ENCODE results near the gene FZD2. TPM values are rescaled to one million over a fixed set of nuclear protein-coding genes. Genes with fewer than 3 reads are reported as not detected.

FZD2 gene
- total and polyA plus RNA-seq, 2 of the 4 experiments (the other 2 are of a cell fraction) = 21.3 to 130 TPM

GRCh38 chr17:44565866-44566443 is 8.7 kb downstream of the FZD2 start:
- Histone ChIP-seq H3K4me3 (ENCODE audit: insufficient read depth, low read depth, low read length) (no peak overlapping the region), H2BK20ac (ENCODE audit: low read depth, low read length) (no peak overlapping the region), H3K79me1 (ENCODE audit: low read depth in 1 of 2, low read length in 2 of 2) (peaks cover 13 to 32% of the 10 kb centered on the region in 2 experiments), H3K9me3 (ENCODE audit: control insufficient read depth, insufficient read depth, low read length) (peaks cover 2% of the 10 kb centered on the region; the same call in 1 of the 2 replicates), H3K14ac (replicated peaks; ENCODE audit: low read depth, low read length) (no peak overlapping the region), H3K4me1 (ENCODE audit: control insufficient read depth, insufficient read depth, low read length) (peaks cover 3% of the 10 kb centered on the region), H2BK120ac (ENCODE audit: low read depth, low read length) (no peak overlapping the region), H3K36me3 (ENCODE audit: control insufficient read depth, insufficient read depth, low read length) (peaks cover 4% of the 10 kb centered on the region; the same call in 1 of the 2 replicates), H4K5ac (ENCODE audit: low read depth, low read length) (no peak overlapping the region), H3K56ac (ENCODE audit: extremely low read depth, insufficient read depth, low read length) (no peak overlapping the region), H4K91ac (ENCODE audit: insufficient read depth, low read depth, low read length) (no peak overlapping the region), H3K4me2 (ENCODE audit: low read depth, low read length) (no peak overlapping the region), H3K9me1 (ENCODE audit: insufficient read depth, low read length) (peaks cover 8% of the 10 kb centered on the region; the same call in 1 of the 2 replicates), H2BK5ac (ENCODE audit: low read depth, low read length, poor library complexity, severe bottlenecking) (no peak overlapping the region), H2AFZ (replicated peaks; ENCODE audit: low read length, poor library complexity) (no peak overlapping the region), H2AK5ac (ENCODE audit: low read depth, low read length) (no peak overlapping the region), H3K27ac (ENCODE audit: insufficient read depth, low read length) (no peak overlapping the region), H3K9ac (ENCODE audit: low read depth, low read length) (no peak overlapping the region), H4K20me1 (ENCODE audit: insufficient read depth, low read length) (peaks cover 18% of the 10 kb centered on the region; the same call in 1 of the 2 replicates), H4K8ac (ENCODE audit: low read depth in 2 of 2, low read length in 2 of 2) (no peak overlapping the region), H3K18ac (ENCODE audit: low read depth, low read length) (no peak overlapping the region), H2AK9ac (replicated peaks; ENCODE audit: low read depth, low read length, poor library complexity) (peak overlapping the region; percentile 39), H3K23ac (ENCODE audit: low read depth, low read length) (no peak overlapping the region), H2BK15ac (ENCODE audit: low read depth, low read length) (no peak overlapping the region), H3K4ac (ENCODE audit: low read depth, low read length) (no peak overlapping the region), H3K27me3 (ENCODE audit: control insufficient read depth, insufficient read depth, low read length) (no peaks in the 10 kb centered on the region)
- BruUV-seq (replicated peaks) = no TSS peak
- ChIA-PET POLR2A (ENCODE audit: unreplicated experiment) (no interaction called here), CTCF (interaction anchor here (0.6 kb wide), 1 partner anchor 380 kb away, joined by 3 read pairs; no protein-coding TSS in a partner anchor)
- DNase-seq (no peak), ATAC-seq (ENCODE audit: low read depth) (peak; percentile 55; the same call in 1 of the 2 replicates)
- intact Hi-C loops (cut with micrococcal nuclease) = loop anchor here (2.0 kb wide), 1 partner anchor 69 kb away; no protein-coding TSS in a partner anchor
- in situ Hi-C loops (cut with MboI; ENCODE audit: low sequenced_read_pairs) = no loop called here
- TF ChIP-seq CTCF (conservative IDR thresholded peaks at IDR 0.05; ENCODE audit: low read depth, low read length) (peak; percentile 64), CHD1 (IDR thresholded peaks at IDR 0.05; ENCODE audit: low read depth, low read length) (no peak), RAD21 (IDR thresholded peaks at IDR 0.05; ENCODE audit: low read length) (peak; percentile 70), SMC3 (IDR thresholded peaks at IDR 0.05; ENCODE audit: low read depth, low read length) (peak; percentile 73), ELK1 (IDR thresholded peaks at IDR 0.05; ENCODE audit: borderline replicate concordance, low read depth, low read length) (no peak)
- dilution Hi-C loops (cut with HindIII; ENCODE audit: low sequenced_read_pairs, unreplicated experiment) = no loop called here
- WGBS, 2 experiments (ENCODE audit: extremely low coverage in 2 of 2, insufficient read length in 1 of 2) = 90% methylated on average over 2 of the region's 14 CpGs; no CpG with 5 or more reads in 1 of the 2 experiments
